ENCODE results near the gene U2AF2.

U2AF2 gene

GRCh38 chr19:55654868-55655647, at the start of gene U2AF2:
Gene U2AF2, plus strand, starts transcription at chr19:55655035. Its CDS starts 70 bp downstream, at chr19:55655105.
- DNase-seq (ENCODE audit: low spot score), result peak; percentile 92

- peak; percentile 98 for DNase-seq (ENCODE audit: low spot score)
These were observed 49.6 kb upstream of the U2AF2 start for GRCh38 chr19:55605207-55605636.

GRCh38 chr19:55605637-55606470, 49.0 kb upstream of the U2AF2 start, which contains the start of gene ZNF865:
Gene ZNF865, plus strand, starts transcription at chr19:55605647. Its CDS starts 7,972 bp downstream, at chr19:55613619.
- DNase-seq (ENCODE audit: low spot score), result peak; percentile 84

- DNase-seq (ENCODE audit: low spot score), result no peak
These were observed 48.4 kb upstream of the U2AF2 start for GRCh38 chr19:55606471-55606787.

GRCh38 chr19:55606817-55607216, 48.0 kb upstream of the U2AF2 start:
- DNase-seq (ENCODE audit: low spot score), result no peak

GRCh38 chr19:55609326-55609725, 45.5 kb upstream of the U2AF2 start:
- no peak for DNase-seq (ENCODE audit: low spot score)

GRCh38 chr19:55611300-55611982, 43.4 kb upstream of the U2AF2 start:
- no peak for DNase-seq (ENCODE audit: low spot score)

- no peak for DNase-seq (ENCODE audit: low spot score)
These were observed 42.7 kb upstream of the U2AF2 start for GRCh38 chr19:55611983-55612645.

- no peak for DNase-seq (ENCODE audit: low spot score)
These were observed 41.4 kb upstream of the U2AF2 start for GRCh38 chr19:55613396-55613795.

GRCh38 chr19:55613930-55614710, 40.7 kb upstream of the U2AF2 start:
- DNase-seq (ENCODE audit: low spot score), result no peak

GRCh38 chr19:55614711-55615542, 39.9 kb upstream of the U2AF2 start:
- DNase-seq (ENCODE audit: low spot score), result no peak

- no peak for DNase-seq (ENCODE audit: low spot score)
These were observed 39.1 kb upstream of the U2AF2 start for GRCh38 chr19:55615543-55616394.

GRCh38 chr19:55616395-55616875, 38.4 kb upstream of the U2AF2 start:
- DNase-seq (ENCODE audit: low spot score), result no peak

- no peak for DNase-seq (ENCODE audit: low spot score)
These were observed 37.4 kb upstream of the U2AF2 start for GRCh38 chr19:55617426-55617825.

- no peak for DNase-seq (ENCODE audit: low spot score)
These were observed 36.4 kb upstream of the U2AF2 start for GRCh38 chr19:55618426-55618825.

GRCh38 chr19:55619286-55619685, 35.5 kb upstream of the U2AF2 start:
- no peak for DNase-seq (ENCODE audit: low spot score)

GRCh38 chr19:55620410-55621204, 34.2 kb upstream of the U2AF2 start:
- no peak for DNase-seq (ENCODE audit: low spot score)

- DNase-seq (ENCODE audit: low spot score), result no peak
These were observed 33.6 kb upstream of the U2AF2 start for GRCh38 chr19:55621205-55621672.

Data from NAMALWA (cell line).